ENCODE measurements around the gene VTI1A. TPM values are rescaled to one million over a fixed set of nuclear protein-coding genes. Genes with fewer than 3 reads are reported as not detected.

Gene VTI1A
- total and polyA plus RNA-seq, 2 of the 13 experiments (the other 11 are each of a cell fraction or from before 2014, with no cell fraction given) = 11.7 to 32.7 TPM

DNA sequence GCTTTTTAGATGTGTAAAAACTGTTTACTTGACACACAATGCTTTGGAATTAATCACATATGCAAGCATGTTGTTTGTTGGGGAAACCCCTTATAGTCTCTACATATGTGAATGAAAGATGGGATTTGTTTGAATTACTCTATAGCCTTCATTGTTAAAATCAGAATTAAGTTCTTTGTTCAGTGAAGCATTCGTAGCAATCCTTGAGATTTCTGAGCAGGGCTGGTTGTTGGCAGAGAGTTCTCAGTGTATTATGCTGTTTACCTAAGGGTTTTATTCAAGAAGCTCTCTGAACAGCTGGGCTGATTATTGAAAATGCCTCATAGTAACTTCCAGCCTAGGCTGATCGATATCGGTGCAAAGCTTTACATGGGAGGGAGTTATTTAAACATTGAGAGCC, 190.9 kb downstream of the VTI1A start (continued):
- TF ChIP-seq, protein P1, sequence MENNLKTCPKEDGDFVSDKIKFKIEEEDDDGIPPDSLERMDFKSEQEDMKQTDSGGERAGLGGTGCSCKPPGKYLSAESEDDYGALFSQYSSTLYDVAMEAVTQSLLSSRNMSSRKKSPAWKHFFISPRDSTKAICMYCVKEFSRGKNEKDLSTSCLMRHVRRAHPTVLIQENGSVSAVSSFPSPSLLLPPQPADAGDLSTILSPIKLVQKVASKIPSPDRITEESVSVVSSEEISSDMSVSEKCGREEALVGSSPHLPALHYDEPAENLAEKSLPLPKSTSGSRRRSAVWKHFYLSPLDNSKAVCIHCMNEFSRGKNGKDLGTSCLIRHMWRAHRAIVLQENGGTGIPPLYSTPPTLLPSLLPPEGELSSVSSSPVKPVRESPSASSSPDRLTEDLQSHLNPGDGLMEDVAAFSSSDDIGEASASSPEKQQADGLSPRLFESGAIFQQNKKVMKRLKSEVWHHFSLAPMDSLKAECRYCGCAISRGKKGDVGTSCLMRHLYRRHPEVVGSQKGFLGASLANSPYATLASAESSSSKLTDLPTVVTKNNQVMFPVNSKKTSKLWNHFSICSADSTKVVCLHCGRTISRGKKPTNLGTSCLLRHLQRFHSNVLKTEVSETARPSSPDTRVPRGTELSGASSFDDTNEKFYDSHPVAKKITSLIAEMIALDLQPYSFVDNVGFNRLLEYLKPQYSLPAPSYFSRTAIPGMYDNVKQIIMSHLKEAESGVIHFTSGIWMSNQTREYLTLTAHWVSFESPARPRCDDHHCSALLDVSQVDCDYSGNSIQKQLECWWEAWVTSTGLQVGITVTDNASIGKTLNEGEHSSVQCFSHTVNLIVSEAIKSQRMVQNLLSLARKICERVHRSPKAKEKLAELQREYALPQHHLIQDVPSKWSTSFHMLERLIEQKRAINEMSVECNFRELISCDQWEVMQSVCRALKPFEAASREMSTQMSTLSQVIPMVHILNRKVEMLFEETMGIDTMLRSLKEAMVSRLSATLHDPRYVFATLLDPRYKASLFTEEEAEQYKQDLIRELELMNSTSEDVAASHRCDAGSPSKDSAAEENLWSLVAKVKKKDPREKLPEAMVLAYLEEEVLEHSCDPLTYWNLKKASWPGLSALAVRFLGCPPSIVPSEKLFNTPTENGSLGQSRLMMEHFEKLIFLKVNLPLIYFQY (CRISPR knock-in tag; IDR thresholded peaks at IDR 0.05; ENCODE audit: borderline replicate concordance) = no peak

DNA sequence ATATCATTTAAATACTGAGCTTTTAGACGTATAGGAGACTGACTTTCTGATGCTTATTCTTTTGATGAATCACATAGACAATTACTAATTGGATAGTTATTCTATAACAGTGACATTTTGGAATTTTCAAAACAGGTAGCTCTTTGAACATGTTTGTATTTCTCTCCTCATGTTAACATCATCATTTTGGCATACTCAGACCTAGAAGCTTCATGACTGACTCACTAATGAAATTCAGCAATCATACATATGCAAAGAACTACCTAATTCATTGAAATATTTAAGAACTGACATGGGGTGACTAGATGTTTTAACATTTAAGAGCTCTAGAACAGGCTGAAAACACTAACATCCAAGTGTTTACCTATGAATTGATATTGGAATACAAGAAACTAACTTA, 192.3 kb downstream of the VTI1A start:
- Histone ChIP-seq H3K36me3 (replicated peaks in 1 of 2; ENCODE audit: control insufficient read depth in 1 of 2, insufficient read depth in 2 of 2, low read length in 2 of 2) (no peaks in the 10 kb centered on the region), H3K9ac (ENCODE audit: insufficient read depth, low read depth, low read length) (no peak overlapping the region), H3K27ac (ENCODE audit: extremely low read length, insufficient read depth, low read length) (no peak overlapping the region), H3K4me3 (replicated peaks in 1 of 3; ENCODE audit: insufficient read depth in 1 of 3, low read depth in 2 of 3, low read length in 3 of 3) (no peak overlapping the region), H3K27me3 (ENCODE audit: control insufficient read depth in 1 of 2, insufficient read depth in 2 of 2, low read length in 2 of 2) (no peaks in the 10 kb centered on the region), H3K4me2 (ENCODE audit: low read depth, low read length) (no peak overlapping the region), H2AFZ (ENCODE audit: low read length) (no peak overlapping the region), H4K20me1 (ENCODE audit: insufficient read depth, low read length) (no peaks in the 10 kb centered on the region), H3K9me3 (ENCODE audit: low read length) (no peaks in the 10 kb centered on the region), H3K4me1 (ENCODE audit: insufficient read depth, low read length) (peaks cover 40% of the 10 kb centered on the region), H3K79me2 (ENCODE audit: insufficient read depth, low read length) (no peaks in the 10 kb centered on the region)
- DNase-seq (ENCODE audit: low spot score) = no peak
- ChIA-PET POLR2A (interaction anchor here (0.6 kb wide), 1 partner anchor 175 kb away, joined by 4 read pairs; no protein-coding TSS in a partner anchor), CTCF (ENCODE audit: low intra/inter-chr PET ratio, low total read pairs) (no interaction called here)
- BruUV-seq (replicated peaks) = no TSS peak
- WGBS (ENCODE audit: low lambda C conversion rate) = 97% methylated on average over 1 of the region's 1 CpG
- in situ Hi-C loops (cut with HindIII; ENCODE audit: extremely low pct_ligation_motif_present, low pct_unique_long_range_greater_than_20kb) = no loop called here
- intact Hi-C loops (cut with micrococcal nuclease; ENCODE audit: unreplicated experiment) = loop anchor here (10.0 kb wide), 1 partner anchor 76 kb away; no protein-coding TSS in a partner anchor
- no peak for ATAC-seq
- no peak for FAIRE-seq
- TF ChIP-seq, protein P2, sequence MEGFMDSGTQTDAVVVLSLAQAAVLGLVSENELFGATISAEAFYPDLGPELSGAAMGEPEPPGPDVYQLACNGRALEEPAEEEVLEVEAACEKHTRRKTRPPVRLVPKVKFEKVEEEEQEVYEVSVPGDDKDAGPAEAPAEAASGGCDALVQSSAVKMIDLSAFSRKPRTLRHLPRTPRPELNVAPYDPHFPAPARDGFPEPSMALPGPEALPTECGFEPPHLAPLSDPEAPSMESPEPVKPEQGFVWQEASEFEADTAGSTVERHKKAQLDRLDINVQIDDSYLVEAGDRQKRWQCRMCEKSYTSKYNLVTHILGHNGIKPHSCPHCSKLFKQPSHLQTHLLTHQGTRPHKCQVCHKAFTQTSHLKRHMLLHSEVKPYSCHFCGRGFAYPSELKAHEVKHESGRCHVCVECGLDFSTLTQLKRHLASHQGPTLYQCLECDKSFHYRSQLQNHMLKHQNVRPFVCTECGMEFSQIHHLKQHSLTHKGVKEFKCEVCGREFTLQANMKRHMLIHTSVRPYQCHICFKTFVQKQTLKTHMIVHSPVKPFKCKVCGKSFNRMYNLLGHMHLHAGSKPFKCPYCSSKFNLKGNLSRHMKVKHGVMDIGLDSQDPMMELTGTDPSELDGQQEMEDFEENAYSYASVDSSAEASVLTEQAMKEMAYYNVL (CRISPR knock-in tag; IDR thresholded peaks at IDR 0.05; ENCODE audit: borderline replicate concordance) = no peak
- TF ChIP-seq, protein P3, sequence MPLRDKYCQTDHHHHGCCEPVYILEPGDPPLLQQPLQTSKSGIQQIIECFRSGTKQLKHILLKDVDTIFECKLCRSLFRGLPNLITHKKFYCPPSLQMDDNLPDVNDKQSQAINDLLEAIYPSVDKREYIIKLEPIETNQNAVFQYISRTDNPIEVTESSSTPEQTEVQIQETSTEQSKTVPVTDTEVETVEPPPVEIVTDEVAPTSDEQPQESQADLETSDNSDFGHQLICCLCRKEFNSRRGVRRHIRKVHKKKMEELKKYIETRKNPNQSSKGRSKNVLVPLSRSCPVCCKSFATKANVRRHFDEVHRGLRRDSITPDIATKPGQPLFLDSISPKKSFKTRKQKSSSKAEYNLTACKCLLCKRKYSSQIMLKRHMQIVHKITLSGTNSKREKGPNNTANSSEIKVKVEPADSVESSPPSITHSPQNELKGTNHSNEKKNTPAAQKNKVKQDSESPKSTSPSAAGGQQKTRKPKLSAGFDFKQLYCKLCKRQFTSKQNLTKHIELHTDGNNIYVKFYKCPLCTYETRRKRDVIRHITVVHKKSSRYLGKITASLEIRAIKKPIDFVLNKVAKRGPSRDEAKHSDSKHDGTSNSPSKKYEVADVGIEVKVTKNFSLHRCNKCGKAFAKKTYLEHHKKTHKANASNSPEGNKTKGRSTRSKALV (CRISPR knock-in tag; IDR thresholded peaks at IDR 0.05) = no peak
- TF ChIP-seq XBP1 (CRISPR knock-in tag; IDR thresholded peaks at IDR 0.05) = no peak
- TF ChIP-seq, protein P4, sequence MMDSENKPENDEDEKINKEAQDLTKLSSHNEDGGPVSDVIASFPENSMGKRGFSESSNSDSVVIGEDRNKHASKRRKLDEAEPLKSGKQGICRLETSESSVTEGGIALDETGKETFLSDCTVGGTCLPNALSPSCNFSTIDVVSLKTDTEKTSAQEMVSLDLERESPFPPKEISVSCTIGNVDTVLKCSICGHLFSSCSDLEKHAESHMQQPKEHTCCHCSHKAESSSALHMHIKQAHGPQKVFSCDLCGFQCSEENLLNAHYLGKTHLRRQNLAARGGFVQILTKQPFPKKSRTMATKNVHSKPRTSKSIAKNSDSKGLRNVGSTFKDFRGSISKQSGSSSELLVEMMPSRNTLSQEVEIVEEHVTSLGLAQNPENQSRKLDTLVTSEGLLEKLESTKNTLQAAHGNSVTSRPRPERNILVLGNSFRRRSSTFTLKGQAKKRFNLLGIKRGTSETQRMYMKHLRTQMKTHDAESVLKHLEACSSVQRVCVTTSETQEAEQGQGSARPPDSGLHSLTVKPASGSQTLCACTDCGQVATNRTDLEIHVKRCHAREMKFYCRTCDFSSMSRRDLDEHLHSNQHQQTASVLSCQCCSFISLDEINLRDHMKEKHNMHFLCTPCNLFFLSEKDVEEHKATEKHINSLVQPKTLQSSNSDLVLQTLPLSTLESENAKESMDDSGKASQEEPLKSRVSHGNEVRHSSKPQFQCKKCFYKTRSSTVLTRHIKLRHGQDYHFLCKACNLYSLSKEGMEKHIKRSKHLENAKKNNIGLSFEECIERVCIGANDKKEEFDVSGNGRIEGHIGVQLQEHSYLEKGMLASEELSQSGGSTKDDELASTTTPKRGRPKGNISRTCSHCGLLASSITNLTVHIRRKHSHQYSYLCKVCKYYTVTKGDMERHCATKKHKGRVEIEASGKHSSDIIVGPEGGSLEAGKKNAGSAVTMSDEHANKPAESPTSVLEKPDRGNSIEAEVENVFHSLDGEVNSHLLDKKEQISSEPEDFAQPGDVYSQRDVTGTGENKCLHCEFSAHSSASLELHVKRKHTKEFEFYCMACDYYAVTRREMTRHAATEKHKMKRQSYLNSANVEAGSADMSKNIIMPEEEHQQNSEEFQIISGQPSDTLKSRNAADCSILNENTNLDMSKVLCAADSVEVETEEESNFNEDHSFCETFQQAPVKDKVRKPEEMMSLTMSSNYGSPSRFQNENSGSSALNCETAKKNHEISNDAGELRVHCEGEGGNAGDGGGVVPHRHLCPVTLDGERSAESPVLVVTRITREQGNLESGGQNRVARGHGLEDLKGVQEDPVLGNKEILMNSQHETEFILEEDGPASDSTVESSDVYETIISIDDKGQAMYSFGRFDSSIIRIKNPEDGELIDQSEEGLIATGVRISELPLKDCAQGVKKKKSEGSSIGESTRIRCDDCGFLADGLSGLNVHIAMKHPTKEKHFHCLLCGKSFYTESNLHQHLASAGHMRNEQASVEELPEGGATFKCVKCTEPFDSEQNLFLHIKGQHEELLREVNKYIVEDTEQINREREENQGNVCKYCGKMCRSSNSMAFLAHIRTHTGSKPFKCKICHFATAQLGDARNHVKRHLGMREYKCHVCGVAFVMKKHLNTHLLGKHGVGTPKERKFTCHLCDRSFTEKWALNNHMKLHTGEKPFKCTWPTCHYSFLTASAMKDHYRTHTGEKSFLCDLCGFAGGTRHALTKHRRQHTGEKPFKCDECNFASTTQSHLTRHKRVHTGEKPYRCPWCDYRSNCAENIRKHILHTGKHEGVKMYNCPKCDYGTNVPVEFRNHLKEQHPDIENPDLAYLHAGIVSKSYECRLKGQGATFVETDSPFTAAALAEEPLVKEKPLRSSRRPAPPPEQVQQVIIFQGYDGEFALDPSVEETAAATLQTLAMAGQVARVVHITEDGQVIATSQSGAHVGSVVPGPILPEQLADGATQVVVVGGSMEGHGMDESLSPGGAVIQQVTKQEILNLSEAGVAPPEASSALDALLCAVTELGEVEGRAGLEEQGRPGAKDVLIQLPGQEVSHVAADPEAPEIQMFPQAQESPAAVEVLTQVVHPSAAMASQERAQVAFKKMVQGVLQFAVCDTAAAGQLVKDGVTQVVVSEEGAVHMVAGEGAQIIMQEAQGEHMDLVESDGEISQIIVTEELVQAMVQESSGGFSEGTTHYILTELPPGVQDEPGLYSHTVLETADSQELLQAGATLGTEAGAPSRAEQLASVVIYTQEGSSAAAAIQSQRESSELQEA (CRISPR knock-in tag; IDR thresholded peaks at IDR 0.05; ENCODE audit: not compliant biosample characterization) = no peak

Measured in HepG2 (cell line).